CD1c-positive myeloid dendritic cell (primary cell): ENCODE data around the gene MRPL4.

Experiments used
- DNase-seq: peaks from one replicate; pipeline ENCODE4 v3.0.0-alpha.2; 2016; ENCODE audit errors: extremely low spot score

The MRPL4 gene

DNA sequence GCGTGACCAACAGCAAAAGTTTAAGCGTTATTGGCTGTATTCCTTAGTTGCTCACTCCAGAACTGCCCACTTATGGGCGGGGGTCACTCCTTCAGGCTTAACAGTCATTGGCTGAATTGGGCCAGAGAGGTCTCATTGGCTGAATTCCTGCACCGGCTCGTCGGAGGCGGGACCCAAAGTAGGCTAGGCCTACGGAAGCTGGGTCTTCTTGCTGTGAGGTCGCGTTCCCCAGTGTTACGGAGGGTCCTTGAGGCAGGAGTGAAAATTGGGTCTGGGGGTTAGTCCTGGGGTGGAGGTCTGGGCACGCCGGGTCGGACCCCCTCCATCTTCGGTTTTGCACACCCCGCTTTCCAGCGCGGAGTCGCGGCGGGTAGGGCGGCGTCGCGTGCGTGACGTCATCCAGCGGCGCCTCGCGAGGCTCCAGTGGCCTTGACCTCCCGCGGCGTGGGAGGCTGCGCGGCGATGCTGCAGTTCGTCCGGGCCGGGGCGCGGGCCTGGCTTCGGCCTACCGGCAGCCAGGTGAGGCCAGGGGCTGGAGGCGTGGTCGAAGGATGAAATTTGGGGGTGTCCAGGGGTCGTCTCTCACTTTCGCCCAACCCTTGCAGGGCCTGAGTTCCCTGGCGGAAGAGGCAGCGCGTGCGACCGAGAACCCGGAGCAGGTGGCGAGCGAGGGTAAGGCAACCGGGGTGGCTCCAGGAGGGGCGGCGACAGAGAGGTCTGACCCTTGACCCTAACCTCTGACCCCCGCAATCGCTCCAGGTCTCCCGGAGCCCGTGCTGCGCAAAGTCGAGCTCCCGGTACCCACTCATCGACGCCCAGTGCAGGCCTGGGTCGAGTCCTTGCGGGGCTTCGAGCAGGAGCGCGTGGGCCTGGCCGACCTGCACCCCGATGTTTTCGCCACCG lies at the start of gene MRPL4:
Gene MRPL4 (plus strand): TSS at position 423 of the 903 bp plus-strand sequence. CDS start 40 bp downstream, at position 463.
- DNase-seq: peak; percentile 98

- DNase-seq: no peak
Measured at GRCh38 chr19:10203686-10204085, 48.3 kb upstream of the MRPL4 start.

DNA sequence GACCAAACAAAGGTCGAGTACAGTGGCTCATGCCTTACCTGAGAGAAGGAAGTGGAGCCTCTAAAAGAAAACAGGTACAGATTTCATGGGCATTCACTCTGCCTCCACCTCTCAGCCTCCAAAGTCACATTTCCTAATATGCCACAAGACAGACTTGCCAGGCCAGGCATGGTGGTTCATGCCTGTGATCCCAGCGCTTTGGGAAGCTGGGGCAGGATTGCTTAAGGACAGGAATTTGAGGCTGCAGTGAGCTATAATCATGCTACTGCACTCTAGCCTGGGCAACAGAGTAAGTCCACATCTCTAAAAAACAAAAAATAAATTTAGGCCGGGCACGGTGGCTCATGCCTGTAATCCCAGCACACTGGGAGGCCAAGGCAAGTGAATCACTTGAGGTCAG lies 46.4 kb upstream of the MRPL4 start:
- no peak for DNase-seq

GRCh38 chr19:10206226-10206885 lies 45.7 kb upstream of the MRPL4 start:
- peak; percentile 53 for DNase-seq

GRCh38 chr19:10207026-10207425 lies 45.0 kb upstream of the MRPL4 start:
- DNase-seq: no peak

DNA sequence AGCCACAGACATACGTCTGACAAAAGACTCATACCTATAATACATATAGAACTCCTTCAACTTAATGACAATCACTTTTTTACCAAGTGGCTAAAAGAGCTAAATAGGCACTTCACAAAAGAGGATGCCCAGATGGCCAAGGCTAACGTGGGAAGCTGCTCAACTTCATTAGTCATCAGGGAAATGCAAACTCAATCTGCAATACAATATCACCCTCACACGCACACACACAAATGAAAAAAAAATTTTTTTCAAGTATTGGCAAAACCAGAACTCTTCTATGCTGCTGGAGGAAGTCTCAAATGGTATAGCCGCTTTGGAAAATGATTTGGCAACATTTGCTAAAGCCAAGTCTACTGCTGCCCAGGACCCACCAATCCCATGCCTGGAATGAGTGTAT lies 42.7 kb upstream of the MRPL4 start:
- DNase-seq: peak; percentile 94

- peak; percentile 91 for DNase-seq
Measured at GRCh38 chr19:10211061-10211460, 41.0 kb upstream of the MRPL4 start.

- no peak for DNase-seq
Measured at GRCh38 chr19:10211691-10212090, 40.3 kb upstream of the MRPL4 start.

DNA sequence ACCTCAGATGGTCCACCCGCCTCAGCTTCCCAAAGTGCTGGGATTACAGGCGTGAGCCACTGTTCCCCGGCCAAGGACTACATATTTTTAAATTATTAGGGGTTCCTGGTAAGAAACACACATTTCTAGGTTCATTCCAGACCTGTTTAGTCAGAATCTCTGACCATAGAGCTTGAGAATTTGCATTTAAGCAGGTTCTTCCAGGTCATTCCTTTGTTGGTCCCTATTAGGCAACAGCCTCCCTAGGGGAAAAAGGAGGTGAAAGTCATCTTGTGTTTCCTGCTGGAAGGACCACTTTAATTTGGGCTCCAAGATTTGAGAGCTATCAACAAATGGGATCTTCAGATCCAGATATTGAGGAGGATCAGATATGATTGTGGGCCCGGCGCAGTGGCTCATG lies 37.2 kb upstream of the MRPL4 start:
- no peak for DNase-seq

DNA sequence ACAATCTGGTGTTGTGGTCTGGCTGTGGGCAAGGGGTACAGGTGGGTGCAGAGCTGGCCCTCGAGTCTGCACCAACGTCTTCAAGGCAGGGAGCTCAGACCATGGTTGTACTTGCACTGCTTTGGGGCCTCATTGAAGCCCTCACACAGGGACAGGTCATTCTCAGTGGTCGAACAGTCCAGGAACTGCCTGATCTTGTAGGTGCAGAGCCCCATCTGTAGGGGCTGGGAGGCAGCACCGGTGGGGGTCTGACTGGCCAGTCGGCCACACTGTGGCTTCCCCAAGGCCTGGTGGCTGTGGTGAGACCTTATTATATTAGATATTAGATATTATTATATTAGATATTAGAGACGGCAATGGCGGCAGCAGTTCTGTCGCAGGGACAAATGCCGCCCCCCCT lies 34.9 kb upstream of the MRPL4 start:
- DNase-seq: no peak

DNA sequence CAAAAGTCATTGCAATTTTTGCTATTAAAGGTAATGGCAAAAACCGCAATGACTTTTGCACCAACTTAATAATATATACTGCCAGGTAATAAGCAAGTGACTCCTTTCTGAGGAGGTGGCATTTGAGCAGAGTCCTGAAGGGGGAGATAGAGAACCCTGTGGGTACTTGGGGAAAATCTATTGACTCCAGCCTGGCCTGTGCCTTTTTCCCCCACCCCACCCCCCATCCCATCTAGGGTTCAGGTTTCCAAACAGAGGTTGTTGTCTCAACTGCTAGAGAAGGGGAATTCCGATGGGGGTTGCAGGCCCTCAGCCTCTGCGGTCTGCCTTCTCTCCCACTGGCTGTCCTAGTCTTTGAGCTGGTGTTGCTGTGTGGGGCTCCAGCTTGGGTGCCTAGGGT lies 32.3 kb upstream of the MRPL4 start:
- DNase-seq: peak; percentile 34

GRCh38 chr19:10220695-10221094 lies 31.3 kb upstream of the MRPL4 start:
- DNase-seq: no peak

GRCh38 chr19:10222201-10222890 lies 29.7 kb upstream of the MRPL4 start:
- DNase-seq: peak; percentile 63

- no peak for DNase-seq
Measured at GRCh38 chr19:10223488-10224213, 28.4 kb upstream of the MRPL4 start.

GRCh38 chr19:10224337-10224736 lies 27.7 kb upstream of the MRPL4 start:
- no peak for DNase-seq

- no peak for DNase-seq
Measured at GRCh38 chr19:10226021-10226375, 26.0 kb upstream of the MRPL4 start.

- DNase-seq: no peak
Measured at GRCh38 chr19:10226376-10227025, 25.5 kb upstream of the MRPL4 start.

- no peak for DNase-seq
Measured at GRCh38 chr19:10227026-10227971, 24.7 kb upstream of the MRPL4 start.

DNA sequence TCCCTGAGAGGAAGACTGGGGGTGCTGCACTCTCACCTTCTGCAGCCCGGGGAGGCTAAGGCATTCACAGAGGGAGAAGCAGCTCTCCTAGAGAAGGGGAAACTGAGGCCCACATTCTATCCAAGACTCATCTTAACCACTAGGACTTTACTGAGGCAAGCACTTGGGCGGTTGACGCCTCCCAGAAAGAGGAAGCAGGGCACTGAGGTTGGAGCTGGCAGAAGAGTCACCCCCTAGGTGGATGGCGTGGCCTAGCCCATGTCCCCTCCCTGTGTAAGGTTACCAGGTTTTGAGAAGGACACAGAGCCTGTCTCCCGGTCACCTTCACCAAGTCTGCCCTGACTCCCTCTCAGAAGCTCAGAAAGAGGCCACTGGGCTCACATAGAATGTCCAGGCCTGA lies 23.6 kb upstream of the MRPL4 start:
- peak; percentile 54 for DNase-seq

- peak; percentile 56 for DNase-seq
Measured at GRCh38 chr19:10228920-10229319, 23.1 kb upstream of the MRPL4 start.
